Measurements from ENCODE around the gene ARL14.

ARL14 gene

DNA sequence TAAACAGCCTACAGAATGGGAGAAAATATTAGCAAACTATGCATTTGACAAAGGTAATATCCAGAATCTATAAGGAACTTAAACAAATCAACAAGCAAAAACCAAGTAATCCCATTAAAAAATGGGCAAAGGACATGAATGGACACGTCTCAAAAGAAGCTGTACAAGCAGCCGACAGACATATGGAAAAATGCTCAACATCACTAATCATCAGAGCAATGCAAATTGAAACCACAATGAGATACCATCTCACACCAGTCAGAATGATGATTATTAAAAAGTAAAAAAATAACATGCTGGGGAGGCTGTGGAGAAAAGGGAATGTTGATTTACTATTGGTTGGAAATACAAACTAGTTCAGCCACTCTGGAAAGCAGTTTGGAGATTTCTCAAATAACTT is 48.4 kb downstream of the ARL14 start:
- no peak for DNase-seq (ENCODE audit: low read depth)

Measured in activated T-helper 1 cell treated with Interleukin-2 at 50 U/mL for 16 hours (primary cell).